HL-60 (cell line): ENCODE measurements around the gene WRAP73.

Source experiments
- DNase-seq, 2 experiments: peaks; one replicate each; pipeline ENCODE4 v3.0.0-alpha.2; 2010 to 2020; ENCODE audit warnings: low read depth in 1 of 2, low spot score in 1 of 2
- H3K27ac ChIP-seq: fragments of 250-450 bp; sonication (Bioruptor Pico); replicated peaks from 2 replicates; pipeline ENCODE4 v1.5.1; 2020; ENCODE audit warnings: mild to moderate bottlenecking, moderate library complexity
- H3K27me3 ChIP-seq: fragments of 250-450 bp; sonication (Bioruptor Pico); 2 replicates; pipeline ENCODE4 v1.5.1; 2021; ENCODE audit warnings: mild to moderate bottlenecking, moderate library complexity; ENCODE audit not compliant: insufficient read depth, poor library complexity, severe bottlenecking
- H3K4me3 ChIP-seq: replicated peaks from 2 replicates; pipeline ENCODE4 v1.5.1; 2011; ENCODE audit warnings: mild to moderate bottlenecking, control low read depth, low read length; ENCODE audit not compliant: insufficient read depth
- GABPA ChIP-seq: IDR thresholded peaks from 2 replicates; pipeline ENCODE4 v1.6.1; 2012; ENCODE audit warnings: low read depth
- POLR2AphosphoS5 ChIP-seq: IDR thresholded peaks from 2 replicates; pipeline ENCODE4 v1.6.1; 2012; ENCODE audit warnings: low read depth
- SPI1 ChIP-seq: IDR thresholded peaks from 2 replicates; pipeline ENCODE4 v1.6.1; 2012; ENCODE audit warnings: low read depth, mild to moderate bottlenecking, borderline replicate concordance
- TF ChIP-seq, protein P1 (sequence below): IDR thresholded peaks from one replicate; pipeline ENCODE4 v1.5.1; 2011; ENCODE audit warnings: low read length, control low read depth, inconsistent platforms; ENCODE audit not compliant: insufficient read depth
- TF ChIP-seq, protein P2 (sequence below): IDR thresholded peaks from 2 replicates; pipeline ENCODE4 v1.6.1; 2012; ENCODE audit warnings: low read depth; ENCODE audit not compliant: insufficient replicate concordance

WRAP73 gene

DNA sequence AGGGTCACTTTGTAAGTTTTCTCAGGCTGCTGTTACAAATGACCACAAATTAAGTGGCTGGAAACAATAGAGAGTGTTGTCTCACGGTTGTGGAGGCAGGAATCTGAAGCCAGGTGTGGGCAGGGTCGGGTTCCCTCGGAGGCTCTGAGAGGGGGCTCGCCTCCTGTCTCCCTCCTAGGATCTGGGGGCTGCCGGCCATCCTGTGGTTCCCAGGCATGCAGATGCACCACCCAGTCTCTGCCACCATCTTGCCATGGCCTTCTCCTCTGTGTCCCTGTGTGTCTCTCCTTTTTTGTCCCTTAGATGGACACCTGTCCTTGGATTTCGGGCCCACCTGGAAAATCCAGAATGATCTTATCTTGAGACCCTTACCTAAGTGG, 7.2 kb upstream of the WRAP73 start:
- no peak for DNase-seq
- no peak for TF ChIP-seq GABPA
- TF ChIP-seq, protein P1, sequence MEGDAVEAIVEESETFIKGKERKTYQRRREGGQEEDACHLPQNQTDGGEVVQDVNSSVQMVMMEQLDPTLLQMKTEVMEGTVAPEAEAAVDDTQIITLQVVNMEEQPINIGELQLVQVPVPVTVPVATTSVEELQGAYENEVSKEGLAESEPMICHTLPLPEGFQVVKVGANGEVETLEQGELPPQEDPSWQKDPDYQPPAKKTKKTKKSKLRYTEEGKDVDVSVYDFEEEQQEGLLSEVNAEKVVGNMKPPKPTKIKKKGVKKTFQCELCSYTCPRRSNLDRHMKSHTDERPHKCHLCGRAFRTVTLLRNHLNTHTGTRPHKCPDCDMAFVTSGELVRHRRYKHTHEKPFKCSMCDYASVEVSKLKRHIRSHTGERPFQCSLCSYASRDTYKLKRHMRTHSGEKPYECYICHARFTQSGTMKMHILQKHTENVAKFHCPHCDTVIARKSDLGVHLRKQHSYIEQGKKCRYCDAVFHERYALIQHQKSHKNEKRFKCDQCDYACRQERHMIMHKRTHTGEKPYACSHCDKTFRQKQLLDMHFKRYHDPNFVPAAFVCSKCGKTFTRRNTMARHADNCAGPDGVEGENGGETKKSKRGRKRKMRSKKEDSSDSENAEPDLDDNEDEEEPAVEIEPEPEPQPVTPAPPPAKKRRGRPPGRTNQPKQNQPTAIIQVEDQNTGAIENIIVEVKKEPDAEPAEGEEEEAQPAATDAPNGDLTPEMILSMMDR: no peak
- TF ChIP-seq, protein P2, sequence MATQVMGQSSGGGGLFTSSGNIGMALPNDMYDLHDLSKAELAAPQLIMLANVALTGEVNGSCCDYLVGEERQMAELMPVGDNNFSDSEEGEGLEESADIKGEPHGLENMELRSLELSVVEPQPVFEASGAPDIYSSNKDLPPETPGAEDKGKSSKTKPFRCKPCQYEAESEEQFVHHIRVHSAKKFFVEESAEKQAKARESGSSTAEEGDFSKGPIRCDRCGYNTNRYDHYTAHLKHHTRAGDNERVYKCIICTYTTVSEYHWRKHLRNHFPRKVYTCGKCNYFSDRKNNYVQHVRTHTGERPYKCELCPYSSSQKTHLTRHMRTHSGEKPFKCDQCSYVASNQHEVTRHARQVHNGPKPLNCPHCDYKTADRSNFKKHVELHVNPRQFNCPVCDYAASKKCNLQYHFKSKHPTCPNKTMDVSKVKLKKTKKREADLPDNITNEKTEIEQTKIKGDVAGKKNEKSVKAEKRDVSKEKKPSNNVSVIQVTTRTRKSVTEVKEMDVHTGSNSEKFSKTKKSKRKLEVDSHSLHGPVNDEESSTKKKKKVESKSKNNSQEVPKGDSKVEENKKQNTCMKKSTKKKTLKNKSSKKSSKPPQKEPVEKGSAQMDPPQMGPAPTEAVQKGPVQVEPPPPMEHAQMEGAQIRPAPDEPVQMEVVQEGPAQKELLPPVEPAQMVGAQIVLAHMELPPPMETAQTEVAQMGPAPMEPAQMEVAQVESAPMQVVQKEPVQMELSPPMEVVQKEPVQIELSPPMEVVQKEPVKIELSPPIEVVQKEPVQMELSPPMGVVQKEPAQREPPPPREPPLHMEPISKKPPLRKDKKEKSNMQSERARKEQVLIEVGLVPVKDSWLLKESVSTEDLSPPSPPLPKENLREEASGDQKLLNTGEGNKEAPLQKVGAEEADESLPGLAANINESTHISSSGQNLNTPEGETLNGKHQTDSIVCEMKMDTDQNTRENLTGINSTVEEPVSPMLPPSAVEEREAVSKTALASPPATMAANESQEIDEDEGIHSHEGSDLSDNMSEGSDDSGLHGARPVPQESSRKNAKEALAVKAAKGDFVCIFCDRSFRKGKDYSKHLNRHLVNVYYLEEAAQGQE: no peak
- no peak for TF ChIP-seq POLR2AphosphoS5
- TF ChIP-seq SPI1: no peak
- Histone ChIP-seq H3K4me3 (no peak overlapping the region), H3K27ac (no peak overlapping the region), H3K27me3 (peaks cover 42% of the 10 kb centered on the region)

DNA sequence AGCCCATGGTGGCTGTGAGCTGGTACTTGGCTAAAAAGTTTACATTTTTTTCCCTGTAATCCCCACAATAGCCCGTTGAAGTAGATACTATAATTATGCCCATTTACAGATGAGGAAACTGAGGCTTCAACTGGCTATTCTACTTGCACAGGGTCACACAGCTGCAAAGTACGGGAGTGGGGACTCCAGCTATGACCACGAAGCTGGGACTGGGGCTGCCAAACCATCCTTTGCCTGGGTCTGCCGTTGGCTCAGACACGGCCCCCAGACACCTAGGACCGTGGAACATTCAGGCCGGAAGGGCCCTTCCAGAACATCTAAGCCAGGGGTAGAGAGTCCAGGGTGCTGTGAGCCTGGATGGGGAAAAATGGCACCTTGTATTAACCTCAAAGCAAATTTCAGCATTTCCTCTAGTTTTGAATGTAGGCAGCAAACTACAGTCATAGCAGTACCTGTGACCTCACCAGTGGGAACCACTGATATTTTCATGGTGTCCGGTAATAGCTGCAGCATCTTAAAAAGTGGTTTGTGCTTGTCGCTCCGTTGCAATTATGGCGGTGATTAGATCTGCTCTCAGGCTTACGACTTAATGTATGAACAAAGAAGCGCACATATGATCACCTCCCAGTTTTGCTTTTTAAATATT, 6.7 kb upstream of the WRAP73 start:
- TF ChIP-seq GABPA (no peak), SPI1 (no peak), POLR2AphosphoS5 (no peak)
- TF ChIP-seq, protein P1: no peak
- TF ChIP-seq, protein P2: no peak
- no peak for DNase-seq
- peaks cover 46% of the 10 kb centered on the region for H3K27me3 ChIP-seq
- H3K27ac ChIP-seq: no peak overlapping the region
- H3K4me3 ChIP-seq: no peak overlapping the region

DNA sequence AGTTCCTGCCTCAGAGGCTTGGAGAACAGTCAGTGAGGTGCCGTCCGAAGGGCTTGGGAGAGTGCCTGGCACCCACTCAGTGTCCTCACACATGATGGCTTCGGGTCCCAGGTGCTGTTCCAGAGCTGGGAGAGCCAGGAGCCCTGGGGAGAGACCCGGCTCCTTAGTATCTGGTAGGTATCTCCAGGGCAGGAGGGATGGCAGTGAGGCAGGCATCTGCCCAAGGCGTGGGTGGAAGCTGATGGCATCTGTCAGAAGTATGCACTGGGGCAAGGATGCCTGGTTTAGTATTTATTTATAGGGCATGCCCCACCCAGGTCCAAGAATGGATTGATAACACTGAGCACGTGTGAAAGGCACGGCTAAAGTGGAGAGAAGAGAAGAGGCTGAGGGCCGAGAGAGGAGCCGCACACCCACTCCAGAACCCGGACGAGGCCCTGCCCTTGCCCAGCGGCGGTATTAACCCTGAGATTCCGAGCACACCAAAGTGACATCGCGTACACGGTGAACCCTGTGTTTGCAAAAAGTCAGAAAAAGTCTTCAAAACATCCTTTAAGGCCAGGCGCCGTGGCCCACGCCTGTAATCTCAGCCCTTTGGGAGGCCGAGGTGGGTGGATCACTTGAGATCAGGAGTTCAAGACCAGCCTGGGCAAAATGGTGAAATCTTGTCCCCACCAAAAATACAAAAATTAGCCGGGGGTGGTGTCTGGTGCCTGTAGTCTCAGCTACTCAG, 4.8 kb upstream of the WRAP73 start:
- Histone ChIP-seq H3K27me3 (peaks cover 60% of the 10 kb centered on the region), H3K4me3 (no peak overlapping the region), H3K27ac (no peak overlapping the region)
- no peak for DNase-seq
- no peak for TF ChIP-seq GABPA
- TF ChIP-seq POLR2AphosphoS5: no peak
- TF ChIP-seq, protein P2: no peak
- TF ChIP-seq, protein P1: no peak
- no peak for TF ChIP-seq SPI1
